K562 (cell line): ENCODE data around the gene INO80E. TPM values are rescaled to one million over a fixed set of nuclear protein-coding genes. Genes with fewer than 3 reads are reported as not detected.

Experiments used
- BHLHE40 ChIP-seq: IDR thresholded peaks from 2 replicates; pipeline ENCODE4 v1.6.1; 2011; ENCODE audit warnings: low read length, improper control_type of control experiment
- CEBPG ChIP-seq, 3 experiments: fragments of 200-800 bp in 1 of 3; sonication (Bioruptor generic) in 1 of 3; sonication (generic) in 1 of 3; formaldehyde crosslinking in 1 of 3; IDR thresholded peaks in 2 of 3; conservative IDR thresholded peaks in 1 of 3; 2 replicates each; pipeline versions ENCODE4 v1.6.1 to v1.8.0; 2016 to 2022; ENCODE audit warnings: missing compliant biosample characterization in 2 of 3, missing genetic modification characterization in 2 of 3, mild to moderate bottlenecking in 1 of 3, missing genetic modification reagents in 1 of 3
- CTCF ChIP-seq, 3 experiments: IDR thresholded peaks in 2 of 3; conservative IDR thresholded peaks in 1 of 3; 2 replicates each; pipeline ENCODE4 v1.5.1; 2011 to 2012; ENCODE audit warnings: low read length in 3 of 3, mild to moderate bottlenecking in 3 of 3, control low read depth in 2 of 3, improper control_type of control experiment in 1 of 3, inconsistent platforms in 1 of 3, low read depth in 1 of 3, mixed read lengths in 1 of 3, moderate library complexity in 1 of 3; ENCODE audit not compliant: insufficient read depth in 2 of 3
- DEAF1 ChIP-seq: fragments of 450-650 bp; formaldehyde crosslinking; IDR thresholded peaks from 2 replicates; pipeline ENCODE4 v1.4.0; 2020; ENCODE audit warnings: mild to moderate bottlenecking, moderate library complexity
- ERF ChIP-seq: fragments of 450-650 bp; formaldehyde crosslinking; IDR thresholded peaks from 2 replicates; pipeline ENCODE4 v1.4.0; 2020; ENCODE audit warnings: mild to moderate bottlenecking, mixed read lengths
- ETV1 ChIP-seq: fragments of 450-650 bp; conservative IDR thresholded peaks from 2 replicates; pipeline ENCODE4 v1.6.1; 2016; ENCODE audit warnings: missing genetic modification characterization, control low read depth, low read depth, missing compliant biosample characterization
- FOXM1 ChIP-seq, 2 experiments: fragments of 450-650 bp in 1 of 2; sonication (generic) in 1 of 2; formaldehyde crosslinking in 1 of 2; IDR thresholded peaks; 2 replicates each; pipeline versions ENCODE4 v1.6.1 to v1.9.0; 2017 to 2022; ENCODE audit warnings: low read depth in 2 of 2, mild to moderate bottlenecking in 2 of 2, missing genetic modification reagents in 1 of 2, moderate library complexity in 1 of 2
- FUS ChIP-seq: fragments of 200-400 bp; formaldehyde crosslinking; optimal IDR thresholded peaks from 2 replicates; pipeline ENCODE3; 2017; ENCODE audit warnings: low read depth, low read length
- HLTF ChIP-seq: fragments of 450-650 bp; IDR thresholded peaks from 2 replicates; pipeline ENCODE4 v1.6.1; 2016
- HSF4 ChIP-seq: fragments of 250-450 bp; sonication (Bioruptor Pico); IDR thresholded peaks from 2 replicates; pipeline ENCODE4 v2.1.2; 2022; ENCODE audit warnings: mild to moderate bottlenecking, moderate library complexity, borderline replicate concordance
- IFI16 ChIP-seq: fragments of 250-450 bp; sonication (Bioruptor Pico); IDR thresholded peaks from 2 replicates; pipeline ENCODE4 v2.1.2; 2022; ENCODE audit warnings: mild to moderate bottlenecking, inconsistent platforms
- MAX ChIP-seq: sonication (generic); formaldehyde crosslinking; IDR thresholded peaks from 2 replicates; pipeline ENCODE4 v1.9.0; 2022; ENCODE audit warnings: mild to moderate bottlenecking, missing genetic modification reagents
- MIER1 ChIP-seq: fragments of 450-650 bp; IDR thresholded peaks from 2 replicates; pipeline ENCODE4 v1.6.1; 2016; ENCODE audit warnings: antibody characterized with exemption, mild to moderate bottlenecking, low read depth
- MTA3 ChIP-seq: fragments of 450-650 bp; formaldehyde crosslinking; IDR thresholded peaks from 2 replicates; pipeline ENCODE4 v1.6.1; 2017; ENCODE audit warnings: mild to moderate bottlenecking, borderline replicate concordance
- NRF1 ChIP-seq, 2 experiments: fragments of 450-650 bp; IDR thresholded peaks in 1 of 2; conservative IDR thresholded peaks in 1 of 2; 2 replicates each; pipeline ENCODE4 v1.6.1; 2014; ENCODE audit warnings: mild to moderate bottlenecking in 2 of 2
- PBX2 ChIP-seq, 2 experiments: IDR thresholded peaks in 1 of 2; conservative IDR thresholded peaks in 1 of 2; 2 replicates each; pipeline ENCODE4 v1.6.1; 2016; ENCODE audit warnings: low read depth in 2 of 2, mild to moderate bottlenecking in 1 of 2, missing compliant biosample characterization in 1 of 2, missing genetic modification characterization in 1 of 2, moderate library complexity in 1 of 2
- PHF21A ChIP-seq: fragments of 450-650 bp; IDR thresholded peaks from 2 replicates; pipeline ENCODE4 v1.6.1; 2017; ENCODE audit warnings: low read depth, borderline replicate concordance
- POLR3A ChIP-seq: IDR thresholded peaks from 2 replicates; pipeline ENCODE4 v1.6.1; 2011; ENCODE audit warnings: borderline replicate concordance, mild to moderate bottlenecking, moderate library complexity; ENCODE audit not compliant: insufficient read length, insufficient read depth; ENCODE audit errors: extremely low read depth
- SMAD3 ChIP-seq: fragments of 450-650 bp; formaldehyde crosslinking; conservative IDR thresholded peaks from 2 replicates; pipeline ENCODE4 v1.4.0; 2020; ENCODE audit warnings: mild to moderate bottlenecking
- STAG1 ChIP-seq: sonication (generic); formaldehyde crosslinking; IDR thresholded peaks from 2 replicates; pipeline ENCODE4 v1.5.0; 2020; ENCODE audit warnings: missing genetic modification reagents, borderline replicate concordance
- ZNF384 ChIP-seq: IDR thresholded peaks from 2 replicates; pipeline ENCODE4 v1.6.1; 2012; ENCODE audit warnings: low read depth, low read length, improper control_type of control experiment
- polyA plus RNA-seq, 8 experiments: library from polyadenylated mRNA; depleted of rRNA in 4 of 8; stranded (reverse) in 5 of 8; unstranded in 3 of 8; fragments of >200 nt; fragmentation: Nextera tagmentation in 2 of 8; fragmentation: Illumina TruSeq in 1 of 8; extraction: Ambion mirVana in 2 of 8; extraction: Trizol in 1 of 8; gene quantifications; 2 replicates each; pipeline versions ENCODE4 v1.2.1 to v1.2.3, GENCODE V29; 2011 to 2014; ENCODE audit warnings: inconsistent platforms in 1 of 8, missing spikeins in 1 of 8
- total RNA-seq, 7 experiments: library from RNA; depleted of rRNA in 6 of 7; stranded (reverse); fragments of >200 nt in 6 of 7; fragmentation: Illumina TruSeq in 2 of 7; extraction: Trizol in 2 of 7; gene quantifications; 2 replicates each; pipeline versions ENCODE4 v1.2.1 to v1.2.3, GENCODE V29; 2011 to 2021; ENCODE audit warnings: low replicate concordance in 1 of 7

INO80E gene
- total and polyA plus RNA-seq, 9 of the 15 experiments (the other 6 are each of a cell fraction or from before 2014, with no cell fraction given): 0.31 to 102 (median 49.3) TPM

- TF ChIP-seq CTCF (IDR thresholded peaks at IDR 0.05 in 2 of 3, conservative IDR thresholded peaks at IDR 0.05 in 1 of 3; ENCODE audit: insufficient read depth in 2 of 3, low read depth in 1 of 3, low read length in 3 of 3): peak; percentile 82 to 90 (median 85)
- peak; percentile 21; the same call in 1 of the 2 replicates for TF ChIP-seq DEAF1 (CRISPR knock-in tag)
- 0 out of 2 replicates have a peak, but pooled peaks have one; percentile 34 for TF ChIP-seq MTA3
- TF ChIP-seq MAX (CRISPR knock-in tag): no peak
- peak; percentile 63; the same call in 1 of the 2 replicates for TF ChIP-seq STAG1 (CRISPR knock-in tag)
- no peak for TF ChIP-seq PHF21A
- TF ChIP-seq ZNF384: no peak
- no peak for TF ChIP-seq SMAD3 (CRISPR knock-in tag)
- no peak for TF ChIP-seq HSF4 (CRISPR knock-in tag)
- TF ChIP-seq PBX2 (CRISPR knock-in tag; IDR thresholded peaks at IDR 0.05; ENCODE audit: low read depth): no peak
- TF ChIP-seq PBX2 (tag; conservative IDR thresholded peaks at IDR 0.05; ENCODE audit: low read depth): no peak
- TF ChIP-seq IFI16 (CRISPR knock-in tag): no peak
- no peak for TF ChIP-seq CEBPG (CRISPR knock-in tag; IDR thresholded peaks at IDR 0.05)
- TF ChIP-seq CEBPG (tag; conservative IDR thresholded peaks at IDR 0.05 in 1 of 2, IDR thresholded peaks at IDR 0.05 in 1 of 2): no peak
- TF ChIP-seq MIER1: no peak
- TF ChIP-seq NRF1 (conservative IDR thresholded peaks at IDR 0.05 in 1 of 2, IDR thresholded peaks at IDR 0.05 in 1 of 2): peak in 1 of 2 experiments; percentile 53; a peak in 3 of 4 replicates
- TF ChIP-seq HLTF: no peak
- no peak for TF ChIP-seq FUS
- no peak for TF ChIP-seq POLR3A
- TF ChIP-seq ETV1 (tag): no peak
- no peak for TF ChIP-seq FOXM1 (IDR thresholded peaks at IDR 0.05; ENCODE audit: low read depth)
- no peak for TF ChIP-seq FOXM1 (CRISPR knock-in tag; IDR thresholded peaks at IDR 0.05; ENCODE audit: low read depth)
- 0 out of 2 replicates have a peak, but pooled peaks have one; percentile 8 for TF ChIP-seq BHLHE40
- no peak for TF ChIP-seq ERF (CRISPR knock-in tag)
These were observed 59.0 kb downstream of the INO80E start (continued) for GRCh38 chr16:30054959-30055553.
